ENCODE data around the gene TAGAP. TPM values are rescaled to one million over a fixed set of nuclear protein-coding genes. Genes with fewer than 3 reads are reported as not detected.

The TAGAP gene
- total and polyA plus RNA-seq, 2 donors (not counting 3 experiments of a cell fraction or from before 2014, with no cell fraction given), result not detected

DNA sequence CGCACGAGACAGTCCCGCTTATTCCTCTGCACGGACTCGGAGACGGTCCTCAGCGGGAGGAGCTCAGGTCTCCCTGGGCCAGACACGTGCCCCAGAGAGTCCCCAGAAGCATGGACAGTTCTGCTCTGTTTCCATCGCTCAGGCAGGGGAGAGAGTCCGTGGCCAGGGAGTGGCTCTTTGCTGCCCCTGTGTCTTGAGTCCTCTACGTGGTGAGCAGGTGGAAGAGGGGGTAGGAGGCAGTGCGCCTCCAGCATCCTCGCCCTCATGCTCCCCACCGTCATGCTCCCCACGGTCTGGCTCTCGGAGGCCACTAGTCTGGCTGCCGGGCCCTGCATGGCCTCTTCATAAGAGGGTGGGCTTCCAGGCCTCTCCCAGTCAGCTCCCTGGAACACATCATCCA, 8.9 kb downstream of the TAGAP start:
- POLR2A ChIA-PET, result no interaction called here
- BruUV-seq (replicated peaks), result no TSS peak
- dilution Hi-C loops (cut with MboI; ENCODE audit: extremely low pct_ligation_motif_present, low sequenced_read_pairs), result no loop called here

More for the DNA sequence above, 8.9 kb downstream of the TAGAP start:
- H3K9ac ChIP-seq (replicated peaks; ENCODE audit: extremely low read depth, insufficient read depth, low read length), result no peak overlapping the region
- FAIRE-seq, result no peak
- no peak overlapping the region for H3K27ac ChIP-seq (ENCODE audit: insufficient read depth, low read depth, low read length)
- TF ChIP-seq POLR2A (IDR thresholded peaks at IDR 0.05; ENCODE audit: low read depth, low read length), result no peak
- TF ChIP-seq, protein P1, sequence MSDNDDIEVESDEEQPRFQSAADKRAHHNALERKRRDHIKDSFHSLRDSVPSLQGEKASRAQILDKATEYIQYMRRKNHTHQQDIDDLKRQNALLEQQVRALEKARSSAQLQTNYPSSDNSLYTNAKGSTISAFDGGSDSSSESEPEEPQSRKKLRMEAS (IDR thresholded peaks at IDR 0.05; ENCODE audit: insufficient read depth, insufficient read length), result no peak
- no peak for TF ChIP-seq FOS (IDR thresholded peaks at IDR 0.05; ENCODE audit: borderline replicate concordance, insufficient read depth, low read length)
- TF ChIP-seq, protein P2, sequence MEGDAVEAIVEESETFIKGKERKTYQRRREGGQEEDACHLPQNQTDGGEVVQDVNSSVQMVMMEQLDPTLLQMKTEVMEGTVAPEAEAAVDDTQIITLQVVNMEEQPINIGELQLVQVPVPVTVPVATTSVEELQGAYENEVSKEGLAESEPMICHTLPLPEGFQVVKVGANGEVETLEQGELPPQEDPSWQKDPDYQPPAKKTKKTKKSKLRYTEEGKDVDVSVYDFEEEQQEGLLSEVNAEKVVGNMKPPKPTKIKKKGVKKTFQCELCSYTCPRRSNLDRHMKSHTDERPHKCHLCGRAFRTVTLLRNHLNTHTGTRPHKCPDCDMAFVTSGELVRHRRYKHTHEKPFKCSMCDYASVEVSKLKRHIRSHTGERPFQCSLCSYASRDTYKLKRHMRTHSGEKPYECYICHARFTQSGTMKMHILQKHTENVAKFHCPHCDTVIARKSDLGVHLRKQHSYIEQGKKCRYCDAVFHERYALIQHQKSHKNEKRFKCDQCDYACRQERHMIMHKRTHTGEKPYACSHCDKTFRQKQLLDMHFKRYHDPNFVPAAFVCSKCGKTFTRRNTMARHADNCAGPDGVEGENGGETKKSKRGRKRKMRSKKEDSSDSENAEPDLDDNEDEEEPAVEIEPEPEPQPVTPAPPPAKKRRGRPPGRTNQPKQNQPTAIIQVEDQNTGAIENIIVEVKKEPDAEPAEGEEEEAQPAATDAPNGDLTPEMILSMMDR (IDR thresholded peaks at IDR 0.05; ENCODE audit: extremely low read depth in 1 of 2, insufficient read depth in 1 of 2, low read depth in 1 of 2, low read length in 2 of 2), result no peak
- TF ChIP-seq MYC (IDR thresholded peaks at IDR 0.05; ENCODE audit: low read depth, low read length), result no peak
- no peak for TF ChIP-seq POLR2AphosphoS5 (IDR thresholded peaks at IDR 0.05; ENCODE audit: insufficient read depth, low read depth, low read length)
- TF ChIP-seq GATA2 (IDR thresholded peaks at IDR 0.05; ENCODE audit: insufficient read depth, insufficient read length, low read depth, low read length), result no peak
- TF ChIP-seq JUN (IDR thresholded peaks at IDR 0.05; ENCODE audit: borderline replicate concordance, insufficient read depth, insufficient read length, low read depth), result no peak
- TF ChIP-seq EZH2 (IDR thresholded peaks at IDR 0.05; ENCODE audit: borderline replicate concordance, low read depth, low read length, severe bottlenecking), result no peak
- H3K79me2 ChIP-seq (ENCODE audit: control insufficient read depth, insufficient read depth, low read length), result no peaks in the 10 kb centered on the region
- H3K27me3 ChIP-seq (ENCODE audit: control insufficient read depth in 2 of 2, insufficient read depth in 2 of 2, low read length in 2 of 2), result peaks cover 3% of the 10 kb centered on the region in 2 experiments
- H2AFZ ChIP-seq (ENCODE audit: low read depth, low read length), result no peak overlapping the region
- H3K4me2 ChIP-seq (ENCODE audit: insufficient read depth, low read length), result no peak overlapping the region
- intact Hi-C loops (cut with micrococcal nuclease), result no loop called here
- CTCF ChIA-PET, result interaction anchor here (1.2 kb wide), 1 partner anchor 68 kb away, joined by 4 read pairs; no protein-coding TSS in a partner anchor
- H4K20me1 ChIP-seq (replicated peaks; ENCODE audit: control insufficient read depth, extremely low read depth, insufficient read depth, low read length), result no peaks in the 10 kb centered on the region
- no peaks in the 10 kb centered on the region for H3K4me1 ChIP-seq (ENCODE audit: control insufficient read depth, extremely low read depth, insufficient read depth, low read length)
- no peaks in the 10 kb centered on the region for H3K36me3 ChIP-seq (ENCODE audit: control insufficient read depth in 2 of 2, extremely low read depth in 1 of 2, insufficient read depth in 2 of 2, low read length in 2 of 2)
- H3K9me1 ChIP-seq (replicated peaks; ENCODE audit: control insufficient read depth, extremely low read depth, insufficient read depth, low read length), result no peaks in the 10 kb centered on the region
- H3K4me3 ChIP-seq (replicated peaks in 1 of 3; ENCODE audit: insufficient read depth in 1 of 3, low read depth in 1 of 3, low read length in 3 of 3), result no peak overlapping the region
- DNase-seq (ENCODE audit: low read depth, low spot score), result no peak
- H3K9me3 ChIP-seq (replicated peaks; ENCODE audit: control insufficient read depth, insufficient read depth, low read length), result no peaks in the 10 kb centered on the region
